ENCODE measurements around the gene OVCA2. TPM values are rescaled to one million over a fixed set of nuclear protein-coding genes. Genes with fewer than 3 reads are reported as not detected.

OVCA2 gene
- total RNA-seq, 1 experiment from 2014 or later, result 14.1 TPM

- no peak for DNase-seq
- no peaks in the 10 kb centered on the region for H3K9me3 ChIP-seq (replicated peaks)
- H3K4me1 ChIP-seq, result no peaks in the 10 kb centered on the region
- H3K36me3 ChIP-seq, result no peaks in the 10 kb centered on the region
- H3K27me3 ChIP-seq, result no peaks in the 10 kb centered on the region
- H3K4me3 ChIP-seq, result no peak overlapping the region
- H3K27ac ChIP-seq, result no peak overlapping the region
These were observed 17.0 kb downstream of the OVCA2 start for GRCh38 chr17:2058586-2059546.

GRCh38 chr17:2059547-2060384 is 17.9 kb downstream of the OVCA2 start:
- no peak overlapping the region for H3K27ac ChIP-seq
- H3K9me3 ChIP-seq (replicated peaks), result no peaks in the 10 kb centered on the region
- H3K27me3 ChIP-seq, result no peaks in the 10 kb centered on the region
- no peaks in the 10 kb centered on the region for H3K4me1 ChIP-seq
- no peak for DNase-seq
- H3K36me3 ChIP-seq, result no peaks in the 10 kb centered on the region
- H3K4me3 ChIP-seq, result no peak overlapping the region

DNA sequence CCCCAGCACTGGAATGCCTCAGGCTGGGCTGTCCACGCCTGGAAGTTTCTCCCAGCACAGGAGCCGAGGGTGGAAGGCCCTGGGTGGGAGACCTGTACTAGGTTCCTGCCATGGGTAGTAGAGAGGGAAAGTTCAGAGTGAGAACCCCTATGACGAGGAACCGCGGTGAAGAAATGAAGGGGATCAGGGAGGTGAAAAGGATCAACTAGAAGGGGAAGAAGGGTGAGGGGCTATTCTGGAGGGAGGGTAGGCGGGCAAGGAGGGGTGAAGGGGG is 18.5 kb downstream of the OVCA2 start:
- H3K27ac ChIP-seq, result no peak overlapping the region
- no peak for DNase-seq
- H3K27me3 ChIP-seq, result no peaks in the 10 kb centered on the region
- H3K4me3 ChIP-seq, result no peak overlapping the region
- H3K9me3 ChIP-seq (replicated peaks), result no peaks in the 10 kb centered on the region
- H3K36me3 ChIP-seq, result no peaks in the 10 kb centered on the region
- H3K4me1 ChIP-seq, result no peaks in the 10 kb centered on the region

DNA sequence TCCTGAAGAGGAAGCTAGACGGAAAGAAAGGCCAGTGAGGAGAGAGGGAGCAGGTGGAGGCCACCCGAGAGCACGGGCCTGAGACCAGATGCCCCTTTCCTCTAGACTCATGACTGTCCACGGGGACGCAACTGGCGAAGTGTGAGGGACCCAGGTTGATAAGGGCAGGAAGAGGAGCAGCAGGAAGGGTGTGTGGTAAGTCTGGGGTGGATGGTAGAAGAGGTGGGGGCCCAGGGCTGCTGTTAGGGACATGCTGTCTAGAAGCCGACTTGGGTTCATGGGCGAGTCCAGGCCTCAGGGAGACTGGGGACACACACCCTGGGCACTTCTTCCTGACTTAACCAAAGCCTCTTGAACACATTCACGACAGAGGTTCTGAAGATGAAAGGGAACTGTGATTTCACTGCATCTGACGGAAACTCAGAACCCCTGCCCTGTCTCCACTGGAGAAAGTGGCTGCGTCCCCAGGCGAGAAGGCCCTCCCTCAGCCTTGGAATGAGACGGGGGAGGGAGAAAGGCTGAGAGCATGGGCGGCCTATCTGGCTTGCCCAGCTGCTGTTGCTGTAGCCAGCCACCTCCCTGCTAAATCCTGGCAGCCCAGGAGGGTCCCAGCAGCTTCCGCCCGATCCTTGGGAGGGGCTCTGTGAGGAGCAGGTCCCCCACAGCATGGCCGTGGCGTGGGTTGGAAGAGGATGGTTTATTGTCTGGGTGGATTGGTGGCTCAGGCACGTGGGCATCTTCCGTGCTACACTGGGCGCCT is 19.0 kb downstream of the OVCA2 start:
- Histone ChIP-seq H3K27me3 (no peaks in the 10 kb centered on the region), H3K9me3 (replicated peaks) (no peaks in the 10 kb centered on the region), H3K27ac (no peak overlapping the region), H3K36me3 (no peaks in the 10 kb centered on the region), H3K4me3 (no peak overlapping the region), H3K4me1 (no peaks in the 10 kb centered on the region)
- DNase-seq, result no peak

- Histone ChIP-seq H3K9me3 (replicated peaks) (no peaks in the 10 kb centered on the region), H3K4me1 (no peaks in the 10 kb centered on the region), H3K4me3 (no peak overlapping the region), H3K27me3 (no peaks in the 10 kb centered on the region), H3K27ac (no peak overlapping the region), H3K36me3 (no peaks in the 10 kb centered on the region)
- DNase-seq, result no peak
These were observed 19.7 kb downstream of the OVCA2 start for GRCh38 chr17:2061441-2061958.

- Histone ChIP-seq H3K36me3 (no peaks in the 10 kb centered on the region), H3K4me1 (peaks cover under 1% of the 10 kb centered on the region; the same call in 1 of the 2 replicates), H3K4me3 (no peak overlapping the region), H3K27ac (no peak overlapping the region), H3K9me3 (replicated peaks) (no peaks in the 10 kb centered on the region), H3K27me3 (no peaks in the 10 kb centered on the region)
- no peak for DNase-seq
These were observed 20.9 kb downstream of the OVCA2 start for GRCh38 chr17:2062571-2063183.

DNA sequence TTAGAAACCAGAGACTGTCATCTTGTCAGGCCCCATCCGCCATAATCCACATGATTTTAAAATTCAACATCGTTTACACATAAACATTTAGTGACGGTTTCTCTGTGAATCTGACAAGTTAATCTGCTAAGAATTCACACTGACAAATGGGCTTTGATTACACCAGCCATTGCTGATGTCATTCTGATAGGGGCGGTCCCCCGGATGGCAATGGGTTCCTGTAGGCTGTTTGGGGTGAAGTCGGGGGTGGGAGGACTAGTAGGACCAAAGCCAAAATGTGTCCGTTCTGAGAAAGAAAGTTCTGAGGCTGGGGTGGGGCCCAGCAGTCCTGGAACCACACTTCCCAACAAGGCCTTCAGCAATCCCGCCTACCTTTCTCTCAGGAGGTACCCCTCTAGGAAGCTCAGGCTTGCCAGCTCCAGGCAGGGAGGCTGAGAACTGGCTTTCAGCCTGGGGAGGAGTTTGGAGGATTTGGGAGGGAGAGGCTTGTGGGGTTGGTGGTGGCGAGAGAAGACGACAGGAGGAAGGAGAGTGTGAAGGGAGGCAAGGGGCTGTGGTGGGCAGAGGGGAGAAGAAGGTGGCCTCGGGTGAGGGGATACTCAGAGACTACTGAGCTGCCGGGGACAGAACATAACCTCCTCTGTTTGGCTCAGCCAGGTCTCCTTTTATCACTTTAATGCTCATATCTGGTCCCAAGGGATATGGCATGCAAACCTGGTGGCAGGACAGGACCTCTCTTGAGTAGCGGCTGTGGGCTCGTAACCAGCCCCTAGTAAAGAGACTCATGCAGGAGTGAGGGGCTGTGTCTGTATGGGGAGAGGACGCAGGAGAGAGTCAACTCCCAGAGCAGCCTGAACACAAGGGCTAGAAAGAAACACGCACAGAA is 21.7 kb downstream of the OVCA2 start:
- no peak overlapping the region for H3K27ac ChIP-seq
- no peaks in the 10 kb centered on the region for H3K27me3 ChIP-seq
- H3K36me3 ChIP-seq, result no peaks in the 10 kb centered on the region
- H3K4me3 ChIP-seq, result no peak overlapping the region
- H3K9me3 ChIP-seq (replicated peaks), result no peaks in the 10 kb centered on the region
- DNase-seq, result no peak
- peaks cover 9% of the 10 kb centered on the region; the same call in 1 of the 2 replicates for H3K4me1 ChIP-seq

DNA sequence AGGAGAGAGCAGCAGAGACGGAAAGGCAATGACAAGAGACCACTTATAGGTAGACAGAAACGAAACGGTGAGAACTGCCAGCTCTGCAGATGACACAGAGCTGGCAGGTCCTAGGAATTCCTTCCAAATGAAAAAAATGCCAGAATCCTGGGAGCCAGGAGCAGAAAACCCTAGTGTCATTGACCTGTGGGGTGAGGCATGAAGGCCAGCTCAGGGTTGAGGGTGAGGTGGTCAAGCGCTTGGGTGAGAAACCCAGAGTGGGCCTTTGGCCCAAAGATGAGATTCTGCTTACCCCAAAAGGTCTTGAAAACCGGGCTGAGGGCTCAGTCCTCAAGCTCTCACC is 22.3 kb downstream of the OVCA2 start:
- Histone ChIP-seq H3K4me1 (peaks cover 13% of the 10 kb centered on the region; the same call in 1 of the 2 replicates), H3K27me3 (no peaks in the 10 kb centered on the region), H3K27ac (no peak overlapping the region), H3K36me3 (no peaks in the 10 kb centered on the region), H3K9me3 (replicated peaks) (no peaks in the 10 kb centered on the region), H3K4me3 (no peak overlapping the region)
- DNase-seq, result no peak

DNA sequence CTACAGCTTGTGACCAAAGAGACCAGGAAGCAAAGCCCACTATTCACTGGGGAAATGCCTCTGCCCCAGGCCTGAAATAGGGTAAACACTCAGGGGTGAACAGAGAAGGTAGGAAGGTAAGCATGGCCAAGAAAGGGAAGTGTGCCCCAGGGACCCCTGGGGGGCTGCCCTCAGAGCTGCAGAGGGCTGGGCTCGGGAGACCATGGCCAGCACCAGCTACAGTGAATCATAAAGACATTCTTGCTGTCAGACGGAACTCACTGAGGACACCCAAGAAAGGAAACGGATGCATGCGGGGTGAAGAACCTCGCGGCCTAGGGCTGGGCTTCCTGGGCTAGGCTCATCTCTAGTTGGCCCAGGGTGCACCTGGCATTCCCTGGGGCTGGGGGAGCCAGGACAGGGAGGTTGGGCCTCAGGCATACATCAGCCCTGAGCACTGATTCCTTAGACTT is 22.7 kb downstream of the OVCA2 start:
- Histone ChIP-seq H3K36me3 (no peaks in the 10 kb centered on the region), H3K27ac (no peak overlapping the region), H3K4me1 (peaks cover 13% of the 10 kb centered on the region; the same call in 1 of the 2 replicates), H3K9me3 (replicated peaks) (no peaks in the 10 kb centered on the region), H3K27me3 (no peaks in the 10 kb centered on the region), H3K4me3 (no peak overlapping the region)
- DNase-seq, result no peak

- Histone ChIP-seq H3K4me3 (no peak overlapping the region), H3K9me3 (replicated peaks) (no peaks in the 10 kb centered on the region), H3K27ac (no peak overlapping the region), H3K4me1 (peaks cover 13% of the 10 kb centered on the region; the same call in 1 of the 2 replicates), H3K36me3 (no peaks in the 10 kb centered on the region), H3K27me3 (no peaks in the 10 kb centered on the region)
- DNase-seq, result peak; percentile 52 to 53
These were observed 23.4 kb downstream of the OVCA2 start for GRCh38 chr17:2064980-2065785.

DNA sequence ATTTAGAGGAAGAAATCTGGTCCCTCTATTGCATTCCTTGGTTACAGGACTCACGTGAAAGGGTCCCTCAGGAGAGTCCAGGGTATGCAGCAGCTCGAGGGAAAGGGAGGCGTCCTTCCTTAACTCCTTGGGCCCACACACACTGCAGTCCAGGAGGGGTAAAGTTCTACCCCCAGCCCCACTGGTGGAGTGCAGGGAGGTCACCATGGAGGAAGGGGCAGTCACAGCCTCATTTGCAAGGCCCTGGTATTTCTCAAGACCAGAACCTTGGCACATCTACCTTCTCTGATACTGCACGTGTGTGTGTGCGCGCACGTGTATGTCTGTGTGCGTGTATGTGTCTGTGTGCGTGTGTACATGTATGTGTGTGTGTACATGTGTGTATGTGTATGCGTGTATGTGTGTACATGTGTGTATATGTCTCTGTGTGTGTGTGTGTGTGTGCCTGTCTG is 24.2 kb downstream of the OVCA2 start:
- H3K27ac ChIP-seq, result no peak overlapping the region
- no peaks in the 10 kb centered on the region for H3K9me3 ChIP-seq (replicated peaks)
- no peak overlapping the region for H3K4me3 ChIP-seq
- no peaks in the 10 kb centered on the region for H3K36me3 ChIP-seq
- DNase-seq, result no peak
- H3K4me1 ChIP-seq, result peaks cover 13% of the 10 kb centered on the region; the same call in 1 of the 2 replicates
- H3K27me3 ChIP-seq, result no peaks in the 10 kb centered on the region

GRCh38 chr17:2067048-2067561 is 25.3 kb downstream of the OVCA2 start:
- DNase-seq, result no peak
- Histone ChIP-seq H3K27me3 (no peaks in the 10 kb centered on the region), H3K36me3 (no peaks in the 10 kb centered on the region), H3K4me1 (peaks cover 13% of the 10 kb centered on the region; the same call in 1 of the 2 replicates), H3K9me3 (replicated peaks) (no peaks in the 10 kb centered on the region), H3K27ac (no peak overlapping the region), H3K4me3 (no peak overlapping the region)
